Esophagus muscularis mucosa (tissue), 4 donors: ENCODE data around the gene TERB1.

ENCODE experiments used
- CTCF ChIP-seq, 3 experiments: fragments of 200-600 bp in 2 of 3; fragments of 450-650 bp in 1 of 3; sonication (generic) in 2 of 3; IDR thresholded peaks; one replicate each; pipeline ENCODE4 v1.5.1; 2017 to 2019; ENCODE audit warnings: antibody characterized with exemption in 3 of 3, mild to moderate bottlenecking in 2 of 3, moderate library complexity in 1 of 3
- EP300 ChIP-seq: sonication (generic); formaldehyde crosslinking; IDR thresholded peaks from one replicate; pipeline ENCODE4 v1.6.1; 2017; ENCODE audit warnings: antibody characterized with exemption
- POLR2A ChIP-seq: fragments of 450-650 bp; IDR thresholded peaks from one replicate; pipeline ENCODE4 v1.6.1; 2017; ENCODE audit warnings: antibody characterized with exemption, moderate library complexity, mild to moderate bottlenecking, low read depth
- POLR2AphosphoS5 ChIP-seq, 2 donors: sonication (generic); formaldehyde crosslinking; IDR thresholded peaks; one replicate each; pipeline ENCODE4 v1.6.1; 2017; ENCODE audit warnings: antibody characterized with exemption in 2 of 2

GRCh38 chr16:66774981-66775380 is 26.4 kb downstream of the TERB1 start:
- TF ChIP-seq POLR2A = no peak
- TF ChIP-seq CTCF (IDR thresholded peaks at IDR 0.05) = no peak
- no peak for TF ChIP-seq POLR2AphosphoS5 (IDR thresholded peaks at IDR 0.05)
- TF ChIP-seq EP300 = no peak
